Psoas muscle (tissue), 8 donors: ENCODE measurements around the gene MCM5. TPM values are rescaled to one million over a fixed set of nuclear protein-coding genes. Genes with fewer than 3 reads are reported as not detected.
"Not testable (repeated sequence)": the region's sequence is repeated elsewhere in the genome, so short reads cannot be mapped to it uniquely, and the experiment has no call there.

Source experiments
- ATAC-seq, 4 donors: fragments of 200-7000 bp; cut with Tn5 transposase; one replicate each; pipeline ENCODE4 v1.9.1; 2020; ENCODE audit warnings: moderate library complexity in 3 of 4, mild to moderate bottlenecking in 2 of 4
- DNase-seq, 2 donors: peaks; one replicate each; pipeline ENCODE4 v3.0.0-alpha.2; 2020
- H3K27ac ChIP-seq: fragments of 200-600 bp; one replicate; pipeline ENCODE4 v1.8.0; 2022
- H3K27me3 ChIP-seq, 3 donors: fragments of 200-600 bp in 1 of 3; one replicate each; pipeline versions ENCODE4 v1.6.1 to v1.8.0; 2013 to 2022; ENCODE audit warnings: low read length in 2 of 3, mild to moderate bottlenecking in 2 of 3, moderate library complexity in 1 of 3; ENCODE audit not compliant: insufficient read depth in 3 of 3
- H3K36me3 ChIP-seq, 2 donors: fragments of 200-600 bp in 1 of 2; one replicate each; pipeline versions ENCODE4 v1.6.1 to v1.8.0; 2013 to 2022; ENCODE audit warnings: low read depth in 1 of 2, mild to moderate bottlenecking in 1 of 2, moderate library complexity in 1 of 2; ENCODE audit not compliant: insufficient read depth in 1 of 2
- H3K4me1 ChIP-seq: fragments of 200-600 bp; one replicate; pipeline ENCODE4 v1.8.0; 2022
- H3K4me3 ChIP-seq: fragments of 200-600 bp; one replicate; pipeline ENCODE4 v1.8.0; 2022; ENCODE audit warnings: mild to moderate bottlenecking
- H3K9me3 ChIP-seq: fragments of 200-600 bp; one replicate; pipeline ENCODE4 v1.8.0; 2022
- CTCF ChIP-seq: fragments of 200-600 bp; IDR thresholded peaks from one replicate; pipeline ENCODE4 v1.8.0; 2022; ENCODE audit warnings: antibody characterized with exemption
- WGBS, 3 donors: extraction: QIAGEN DNeasy Blood & Tissue Kit; methylation state at CpG; one replicate each; pipeline versions ENCODE4 v1.1.6 to v1.1.7; 2013; 5-methylcytosine and 5-hydroxymethylcytosine counted together
- intact Hi-C, 2 donors: fragments of 100-400 bp; cut with DNase I; formaldehyde crosslinking; loops; one replicate each; pipeline versions ENCODE4 v1.11.0 to v1.14.2; 2022
- polyA plus RNA-seq, 3 donors: library from polyadenylated mRNA; stranded (reverse); fragments of 200-250 nt; gene quantifications; one replicate each; pipeline ENCODE4 v1.2.3, GENCODE V29; 2013
- total RNA-seq, 4 donors: library from RNA; stranded (reverse); fragmentation: NEBNext Ultra II Directional in 2 of 4; extraction: Animal tissue kit (Norgen Biotek cat#: 25700) in 2 of 4; gene quantifications; one replicate each; pipeline versions ENCODE4 v1.2.1 to v1.2.4, GENCODE V29; 2021 to 2023
- donor health status: healthy with polysubstance abuse.
- donor health status: DM: no; HTN: no; CAD: no; lungs with moderate emphysema.
- donor health status: Bipolar disorder and iron deficiency.
- donor health status: healthy.
- donor health status: DM: yes; HTN: yes; CAD: no.
- donor health status: DM: no; HTN: no; CAD: no.
- donor health status: DM: no; HTN: no; CAD: no.
- donor health status: DM: yes; HTN: yes; CAD: no.

Gene MCM5
- total and polyA plus RNA-seq, 7 donors: 6.4 to 13.6 (median 9.1) TPM

- Histone ChIP-seq H3K36me3 (no peaks in the 10 kb centered on the region), H3K27ac (no peak overlapping the region), H3K27me3 (no peaks in the 10 kb centered on the region), H3K4me1 (no peaks in the 10 kb centered on the region), H3K4me3 (no peak overlapping the region), H3K9me3 (peaks cover 10% of the 10 kb centered on the region)
- DNase-seq (no peak), ATAC-seq (peak in 2 of 4 donors; percentile 31 to 50)
- 52 to 82% (median 64%) methylated on average over 2 of the region's 2 CpGs for WGBS, 3 donors
- TF ChIP-seq CTCF: no peak
- intact Hi-C loops: loop anchor here (10.0 kb wide), 1 partner anchor 688 kb away; no protein-coding TSS in a partner anchor
Observed at GRCh38 chr22:35437049-35437448, 37.1 kb downstream of the MCM5 start.

GRCh38 chr22:35438673-35439364 is 38.9 kb downstream of the MCM5 start:
- 65 to 82% (median 66%) methylated on average over 3 of the region's 3 CpGs for WGBS, 3 donors
- H3K9me3 ChIP-seq, H3K4me1 ChIP-seq, H3K4me3 ChIP-seq, H3K36me3 ChIP-seq, ATAC-seq, H3K27ac ChIP-seq, DNase-seq, H3K27me3 ChIP-seq: not testable (repeated sequence)
- intact Hi-C loops: loop anchor here (10.0 kb wide), 1 partner anchor 686 kb away; no protein-coding TSS in a partner anchor

- TF ChIP-seq CTCF: no peak
- 92 to 100% (median 92%) methylated on average over 1 of the region's 1 CpG for WGBS, 3 donors
- ATAC-seq (no peak), DNase-seq (no peak)
- H3K27me3 ChIP-seq: no peaks in the 10 kb centered on the region
- no peak overlapping the region for H3K27ac ChIP-seq
- H3K4me1 ChIP-seq: no peaks in the 10 kb centered on the region
- intact Hi-C loops: loop anchor here (10.0 kb wide), 1 partner anchor 685 kb away; no protein-coding TSS in a partner anchor
- H3K9me3 ChIP-seq: no peaks in the 10 kb centered on the region
- H3K4me3 ChIP-seq: no peak overlapping the region
- no peaks in the 10 kb centered on the region for H3K36me3 ChIP-seq
Observed at GRCh38 chr22:35439365-35439717, 39.4 kb downstream of the MCM5 start.

GRCh38 chr22:35440129-35440528 is 40.2 kb downstream of the MCM5 start:
- H3K36me3 ChIP-seq: no peaks in the 10 kb centered on the region
- ATAC-seq (no peak), DNase-seq (no peak)
- no peak overlapping the region for H3K4me3 ChIP-seq
- no peak for TF ChIP-seq CTCF
- H3K27me3 ChIP-seq: no peaks in the 10 kb centered on the region
- H3K27ac ChIP-seq: no peak overlapping the region
- no peaks in the 10 kb centered on the region for H3K4me1 ChIP-seq
- intact Hi-C loops: loop anchor here in 1 of 2 donors (5.0 kb wide), 1 partner anchor 137 kb away; no protein-coding TSS in a partner anchor
- H3K9me3 ChIP-seq: no peaks in the 10 kb centered on the region
- 70 to 79% (median 75%) methylated on average over 3 of the region's 3 CpGs for WGBS, 3 donors

GRCh38 chr22:35441489-35442100 is 41.7 kb downstream of the MCM5 start:
- no peak overlapping the region for H3K4me3 ChIP-seq
- TF ChIP-seq CTCF: no peak
- 81 to 85% (median 84%) methylated on average over 9 of the region's 9 CpGs for WGBS, 3 donors
- no peaks in the 10 kb centered on the region for H3K27me3 ChIP-seq
- H3K27ac ChIP-seq: no peak overlapping the region
- intact Hi-C loops: loop anchor here in 1 of 2 donors (5.0 kb wide), 1 partner anchor 136 kb away; no protein-coding TSS in a partner anchor
- no peaks in the 10 kb centered on the region for H3K9me3 ChIP-seq
- ATAC-seq (no peak), DNase-seq (no peak)
- H3K36me3 ChIP-seq: no peaks in the 10 kb centered on the region
- no peaks in the 10 kb centered on the region for H3K4me1 ChIP-seq
